GM20000 (cell line): Measurements from ENCODE around the gene HEG1.
A peak's percentile ranks its signal among the peaks of the same experiment; 100 is the strongest.

Experiments
- DNase-seq: peaks from one replicate; pipeline ENCODE4 v3.0.0; 2012; ENCODE audit warnings: low spot score
- CTCF ChIP-seq: IDR thresholded peaks from 2 replicates; pipeline ENCODE4 v1.5.1; 2012; ENCODE audit warnings: mild to moderate bottlenecking, control low read depth; ENCODE audit errors: extremely low read depth, missing control alignments

HEG1 gene

GRCh38 chr3:124942613-124943012 lies 113.2 kb downstream of the HEG1 start:
- TF ChIP-seq CTCF: no peak
- no peak for DNase-seq

- no peak for TF ChIP-seq CTCF
These were observed 114.0 kb downstream of the HEG1 start for GRCh38 chr3:124941771-124942170.

GRCh38 chr3:124939661-124940060 lies 116.1 kb downstream of the HEG1 start:
- no peak for DNase-seq
- TF ChIP-seq CTCF: no peak

More at GRCh38 chr3:124941771-124942170, 114.0 kb downstream of the HEG1 start:
- DNase-seq: no peak

- no peak for DNase-seq
- TF ChIP-seq CTCF: no peak
These were observed 116.9 kb downstream of the HEG1 start for GRCh38 chr3:124938896-124939295.

- no peak for TF ChIP-seq CTCF
These were observed 118.7 kb downstream of the HEG1 start for GRCh38 chr3:124937049-124937448.

GRCh38 chr3:124935794-124936542 lies 119.8 kb downstream of the HEG1 start:
- TF ChIP-seq CTCF: no peak
- no peak for DNase-seq

More at GRCh38 chr3:124937049-124937448, 118.7 kb downstream of the HEG1 start:
- DNase-seq: no peak

- DNase-seq: peak; percentile 21
- TF ChIP-seq CTCF: no peak
These were observed 120.5 kb downstream of the HEG1 start for GRCh38 chr3:124935264-124935663.
